ENCODE measurements around the gene CARD14.

Gene CARD14

GRCh38 chr17:80146121-80147034 lies 23.5 kb upstream of the CARD14 start:
- ChIA-PET POLR2A (interaction anchor here (0.6 to 2.1 kb wide), 9 partner anchors 13 to 193 kb away, joined by 3 to 10 read pairs (median 4); partner anchors contain the start of genes GAA and SGSH), CTCF (interaction anchor here (0.9 to 2.2 kb wide), 5 partner anchors 18 to 138 kb away, joined by 3 to 13 read pairs (median 4); partner anchors contain the start of gene GAA)
- no peak for TF ChIP-seq CTCF (IDR thresholded peaks at IDR 0.05; ENCODE audit: insufficient read depth, low read length, missing control alignments)
- peak overlapping the region; percentile 97 for H3K4me3 ChIP-seq (ENCODE audit: low read depth, low read length)
- no peak for DNase-seq (ENCODE audit: low read depth, low spot score)

GRCh38 chr17:80147035-80147822 lies 22.6 kb upstream of the CARD14 start, which contains the start of gene EIF4A3:
Gene EIF4A3 (minus strand): TSS chr17:80147128. CDS start chr17:80146961, 167 bp downstream.
- ChIA-PET POLR2A (interaction anchor here (0.5 kb wide), 1 partner anchor 133 kb away, joined by 3 read pairs; no protein-coding TSS in a partner anchor), CTCF (interaction anchor here (2.0 to 2.2 kb wide), 3 partner anchors 46 to 65 kb away, joined by 7 to 13 read pairs (median 13); partner anchors contain the start of gene GAA)
- H3K4me3 ChIP-seq (ENCODE audit: low read depth, low read length): peak within 1 kb of the TSS; percentile 97
- peak; percentile 93 for DNase-seq (ENCODE audit: low read depth, low spot score)
- TF ChIP-seq CTCF (IDR thresholded peaks at IDR 0.05; ENCODE audit: insufficient read depth, low read length, missing control alignments): no peak

DNA sequence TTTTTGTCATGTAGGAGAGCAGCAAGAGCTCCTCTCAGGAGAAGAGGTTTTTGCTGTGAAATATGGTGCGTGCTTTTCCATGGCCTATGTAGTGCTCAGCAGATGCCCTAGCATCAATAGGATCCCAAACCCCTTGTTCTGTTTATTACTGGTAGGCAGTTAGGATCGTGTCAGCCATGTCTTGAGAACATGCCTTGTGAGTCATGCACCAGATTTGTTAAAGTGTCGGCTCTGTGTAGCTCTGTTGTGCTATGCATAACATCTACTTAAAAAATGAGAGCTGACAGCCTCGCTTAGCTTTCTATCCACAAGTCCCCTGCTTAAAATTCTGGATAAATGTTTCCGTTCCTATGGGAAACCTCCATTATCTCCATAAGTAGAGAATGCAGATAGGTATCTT lies 18.5 kb upstream of the CARD14 start:
- POLR2A ChIA-PET: no interaction called here
- peak; percentile 57 for DNase-seq (ENCODE audit: low read depth, low spot score)
- no peak for TF ChIP-seq CTCF (IDR thresholded peaks at IDR 0.05; ENCODE audit: insufficient read depth, low read length, missing control alignments)
- H3K4me3 ChIP-seq (ENCODE audit: low read depth, low read length): no peak overlapping the region
- CTCF ChIA-PET: interaction anchor here (3.0 kb wide), 1 partner anchor 50 kb away, joined by 11 read pairs; the partner anchor contains the start of gene GAA

- ChIA-PET POLR2A (no interaction called here), CTCF (interaction anchor here (3.0 kb wide), 1 partner anchor 51 kb away, joined by 11 read pairs; the partner anchor contains the start of gene GAA)
- no peak for TF ChIP-seq CTCF (IDR thresholded peaks at IDR 0.05; ENCODE audit: insufficient read depth, low read length, missing control alignments)
- no peak overlapping the region for H3K4me3 ChIP-seq (ENCODE audit: low read depth, low read length)
- DNase-seq (ENCODE audit: low read depth, low spot score): no peak
Measured at GRCh38 chr17:80152081-80152702, 17.6 kb upstream of the CARD14 start.

- ChIA-PET CTCF (no interaction called here), POLR2A (no interaction called here)
- no peak overlapping the region for H3K4me3 ChIP-seq (ENCODE audit: low read depth, low read length)
- no peak for DNase-seq (ENCODE audit: low read depth, low spot score)
- TF ChIP-seq CTCF (IDR thresholded peaks at IDR 0.05; ENCODE audit: insufficient read depth, low read length, missing control alignments): no peak
Measured at GRCh38 chr17:80153004-80153403, 16.8 kb upstream of the CARD14 start.
